Measurements from ENCODE around the gene KRTAP4-3. TPM values are rescaled to one million over a fixed set of nuclear protein-coding genes. Genes with fewer than 3 reads are reported as not detected.
"Not testable (repeated sequence)": the region's sequence is repeated elsewhere in the genome, so short reads cannot be mapped to it uniquely, and the experiment has no call there.

KRTAP4-3 gene
- total RNA-seq, 1 donor = not detected

GRCh38 chr17:41153856-41154255, 14.2 kb downstream of the KRTAP4-3 start:
- no peak for DNase-seq (ENCODE audit: low read depth)
- H3K4me3 ChIP-seq (ENCODE audit: low read depth, low read length) = no peak overlapping the region
- TF ChIP-seq, protein P1, sequence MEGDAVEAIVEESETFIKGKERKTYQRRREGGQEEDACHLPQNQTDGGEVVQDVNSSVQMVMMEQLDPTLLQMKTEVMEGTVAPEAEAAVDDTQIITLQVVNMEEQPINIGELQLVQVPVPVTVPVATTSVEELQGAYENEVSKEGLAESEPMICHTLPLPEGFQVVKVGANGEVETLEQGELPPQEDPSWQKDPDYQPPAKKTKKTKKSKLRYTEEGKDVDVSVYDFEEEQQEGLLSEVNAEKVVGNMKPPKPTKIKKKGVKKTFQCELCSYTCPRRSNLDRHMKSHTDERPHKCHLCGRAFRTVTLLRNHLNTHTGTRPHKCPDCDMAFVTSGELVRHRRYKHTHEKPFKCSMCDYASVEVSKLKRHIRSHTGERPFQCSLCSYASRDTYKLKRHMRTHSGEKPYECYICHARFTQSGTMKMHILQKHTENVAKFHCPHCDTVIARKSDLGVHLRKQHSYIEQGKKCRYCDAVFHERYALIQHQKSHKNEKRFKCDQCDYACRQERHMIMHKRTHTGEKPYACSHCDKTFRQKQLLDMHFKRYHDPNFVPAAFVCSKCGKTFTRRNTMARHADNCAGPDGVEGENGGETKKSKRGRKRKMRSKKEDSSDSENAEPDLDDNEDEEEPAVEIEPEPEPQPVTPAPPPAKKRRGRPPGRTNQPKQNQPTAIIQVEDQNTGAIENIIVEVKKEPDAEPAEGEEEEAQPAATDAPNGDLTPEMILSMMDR (IDR thresholded peaks at IDR 0.05; ENCODE audit: insufficient read depth, low read length) = no peak

- DNase-seq (ENCODE audit: low read depth) = no peak
- TF ChIP-seq, protein P1 (IDR thresholded peaks at IDR 0.05; ENCODE audit: insufficient read depth, low read length) = no peak
- H3K4me3 ChIP-seq (ENCODE audit: low read depth, low read length) = no peak overlapping the region
These were observed 16.5 kb downstream of the KRTAP4-3 start for GRCh38 chr17:41151525-41151924.

- TF ChIP-seq, protein P1 (IDR thresholded peaks at IDR 0.05; ENCODE audit: insufficient read depth, low read length) = no peak
- DNase-seq (ENCODE audit: low read depth) = no peak
These were observed 18.0 kb downstream of the KRTAP4-3 start for GRCh38 chr17:41150026-41150425.

GRCh38 chr17:41149652-41149985, 18.4 kb downstream of the KRTAP4-3 start, which contains the start of gene KRTAP4-5:
Gene KRTAP4-5 (minus strand): TSS chr17:41149825. CDS start chr17:41149767, 58 bp downstream.
- no peak within 1 kb of the TSS for H3K4me3 ChIP-seq (ENCODE audit: low read depth, low read length)
- TF ChIP-seq, protein P1 (IDR thresholded peaks at IDR 0.05; ENCODE audit: insufficient read depth, low read length) = no peak
- DNase-seq (ENCODE audit: low read depth) = no peak

More at GRCh38 chr17:41150026-41150425, 18.0 kb downstream of the KRTAP4-3 start:
- no peak overlapping the region for H3K4me3 ChIP-seq (ENCODE audit: low read depth, low read length)

DNA sequence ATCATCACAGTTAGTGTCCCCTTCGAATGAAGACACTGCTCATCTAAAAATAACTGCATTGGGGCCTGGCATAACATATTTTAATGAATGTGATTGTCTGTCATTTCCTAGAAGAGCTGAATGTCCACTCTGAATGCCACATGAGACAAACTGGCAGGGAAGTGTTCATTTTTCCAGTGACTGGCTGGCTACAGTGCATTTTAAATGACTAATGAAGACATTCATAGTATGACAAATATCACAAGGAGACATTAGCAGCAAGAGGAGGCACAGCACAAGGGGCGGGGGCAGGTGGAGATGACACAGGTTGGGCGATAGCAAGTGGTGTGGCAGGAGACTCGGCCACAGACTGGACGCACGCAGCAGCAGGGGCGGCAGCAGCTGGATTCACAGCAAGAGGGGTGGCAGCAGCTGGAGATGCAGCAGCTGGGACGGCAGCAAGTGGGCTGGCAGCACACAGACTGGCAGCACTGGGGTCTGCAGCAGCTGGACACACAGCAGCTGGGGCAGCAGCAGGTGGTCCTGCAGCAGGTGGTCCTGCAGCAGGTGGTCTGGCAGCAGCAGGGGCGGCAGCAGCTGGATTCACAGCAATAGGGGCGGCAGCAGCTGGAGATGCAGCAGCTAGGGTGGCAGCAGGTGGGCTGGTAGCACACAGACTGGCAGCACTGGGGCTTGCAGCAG, 18.9 kb downstream of the KRTAP4-3 start:
- not testable (repeated sequence) for DNase-seq (ENCODE audit: low read depth); H3K4me3 ChIP-seq (ENCODE audit: low read depth, low read length)

- no peak for DNase-seq (ENCODE audit: low read depth)
- TF ChIP-seq, protein P1 (IDR thresholded peaks at IDR 0.05; ENCODE audit: insufficient read depth, low read length) = no peak
These were observed 20.4 kb downstream of the KRTAP4-3 start for GRCh38 chr17:41147531-41148204.

DNA sequence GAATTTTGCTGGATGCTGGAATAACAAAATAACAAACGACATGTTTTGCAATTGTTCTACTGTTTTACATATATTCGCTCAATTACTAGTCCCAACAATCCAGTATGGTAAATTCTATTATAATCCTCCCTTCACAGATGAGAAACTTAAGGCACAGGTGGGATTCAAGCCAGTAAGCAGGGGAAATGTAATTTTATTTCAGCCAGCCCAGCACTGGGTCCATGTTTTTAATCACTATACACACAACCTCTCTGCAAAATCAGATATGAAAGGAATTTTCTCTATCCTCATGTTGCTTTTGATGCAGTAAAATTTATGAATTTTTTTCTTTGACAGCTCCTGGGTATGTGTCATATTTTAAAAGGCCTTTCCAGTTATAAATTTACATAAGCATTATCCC, 22.8 kb downstream of the KRTAP4-3 start:
- DNase-seq (ENCODE audit: low read depth) = no peak
- TF ChIP-seq, protein P1 (IDR thresholded peaks at IDR 0.05; ENCODE audit: insufficient read depth, low read length) = no peak
- H3K4me3 ChIP-seq (ENCODE audit: low read depth, low read length) = no peak overlapping the region

More at GRCh38 chr17:41147531-41148204, 20.4 kb downstream of the KRTAP4-3 start:
- H3K4me3 ChIP-seq (ENCODE audit: low read depth, low read length) = no peak overlapping the region

Data from fibroblast of the aortic adventitia (primary cell).